GM23338 (cell line): Measurements from ENCODE around the gene PPM1J. TPM values are rescaled to one million over a fixed set of nuclear protein-coding genes. Genes with fewer than 3 reads are reported as not detected.

Source experiments
- ATAC-seq: fragments of 200-7000 bp; cut with Tn5 transposase; 3 replicates; pipeline ENCODE4 v1.9.1; 2020
- DNase-seq: peaks from one replicate; pipeline ENCODE4 v3.0.0-alpha.2; 2015; ENCODE audit warnings: low spot score
- H2AFZ ChIP-seq: fragments of 200-600 bp; sonication (generic); 2 replicates; pipeline ENCODE4 v1.8.0; 2016; ENCODE audit warnings: antibody characterized with exemption, mild to moderate bottlenecking, moderate library complexity
- H3F3A ChIP-seq: fragments of 200-600 bp; sonication (generic); replicated peaks from 2 replicates; pipeline ENCODE4 v1.8.0; 2017; ENCODE audit warnings: antibody characterized with exemption, mixed run types, low read depth
- H3K27ac ChIP-seq: fragments of 200-600 bp; sonication (generic); 2 replicates; pipeline ENCODE4 v1.6.1; 2016; ENCODE audit warnings: low read depth
- H3K27me3 ChIP-seq: fragments of 200-600 bp; sonication (generic); 2 replicates; pipeline ENCODE4 v1.8.0; 2016; ENCODE audit warnings: mild to moderate bottlenecking, mixed run types, moderate library complexity; ENCODE audit not compliant: insufficient read depth
- H3K36me3 ChIP-seq: fragments of 200-600 bp; sonication (generic); 2 replicates; pipeline ENCODE4 v1.8.0; 2016; ENCODE audit warnings: mild to moderate bottlenecking; ENCODE audit not compliant: insufficient read depth
- H3K4me1 ChIP-seq: fragments of 200-600 bp; sonication (generic); 2 replicates; pipeline ENCODE4 v1.8.0; 2016; ENCODE audit warnings: mild to moderate bottlenecking, moderate library complexity; ENCODE audit not compliant: insufficient read depth
- H3K4me2 ChIP-seq: fragments of 200-600 bp; sonication (generic); 2 replicates; pipeline ENCODE4 v1.7.1; 2017; ENCODE audit warnings: mixed run types
- H3K4me3 ChIP-seq: fragments of 200-600 bp; sonication (generic); 2 replicates; pipeline ENCODE4 v1.6.1; 2016; ENCODE audit warnings: mixed run types
- H3K79me2 ChIP-seq: fragments of 200-600 bp; sonication (generic); replicated peaks from 2 replicates; pipeline ENCODE4 v1.8.0; 2017; ENCODE audit warnings: mild to moderate bottlenecking; ENCODE audit not compliant: insufficient read depth
- H3K9me2 ChIP-seq: fragments of 200-600 bp; sonication (generic); 2 replicates; pipeline ENCODE4 v1.8.0; 2017; ENCODE audit not compliant: insufficient read depth
- H4K20me1 ChIP-seq: fragments of 200-600 bp; sonication (generic); replicated peaks from 2 replicates; pipeline ENCODE4 v1.8.0; 2017; ENCODE audit warnings: mild to moderate bottlenecking; ENCODE audit not compliant: insufficient read depth
- H3K27ac Mint-ChIP-seq: 2 replicates; pipeline ENCODE4 v1.8.0; 2020; ENCODE audit warnings: inconsistent platforms, mild to moderate bottlenecking, moderate library complexity, mixed read lengths
- H3K27me3 Mint-ChIP-seq: 3 replicates; pipeline ENCODE4 v1.8.0; 2022; ENCODE audit warnings: low read depth, mild to moderate bottlenecking, moderate library complexity, mixed read lengths, inconsistent platforms; ENCODE audit not compliant: insufficient read depth, poor library complexity
- H3K36me3 Mint-ChIP-seq: 3 replicates; pipeline ENCODE4 v1.8.0; 2021; ENCODE audit warnings: low read depth, mild to moderate bottlenecking, inconsistent platforms, moderate library complexity, mixed read lengths
- H3K4me1 Mint-ChIP-seq: 3 replicates; pipeline ENCODE4 v1.8.0; 2020; ENCODE audit warnings: mild to moderate bottlenecking, inconsistent platforms, mixed read lengths
- H3K4me3 Mint-ChIP-seq: 3 replicates; pipeline ENCODE4 v1.8.0; 2021; ENCODE audit warnings: moderate library complexity, mild to moderate bottlenecking, inconsistent platforms, mixed read lengths
- H3K9me3 Mint-ChIP-seq: 3 replicates; pipeline ENCODE4 v1.8.0; 2020; ENCODE audit warnings: moderate library complexity, mild to moderate bottlenecking, inconsistent platforms, mixed read lengths
- CREB1 ChIP-seq: fragments of 250-450 bp; sonication (Bioruptor Pico); IDR thresholded peaks from 2 replicates; pipeline ENCODE4 v1.5.0; 2020; ENCODE audit warnings: low read depth, mild to moderate bottlenecking, moderate library complexity
- CTCF ChIP-seq, 2 experiments: fragments of 200-600 bp in 1 of 2; sonication (generic) in 1 of 2; conservative IDR thresholded peaks; 2 replicates each; pipeline versions ENCODE4 v1.5.1 to v1.6.1; 2016 to 2017; ENCODE audit warnings: antibody characterized with exemption in 2 of 2, low read depth in 2 of 2, mild to moderate bottlenecking in 2 of 2, moderate library complexity in 1 of 2
- ETS1 ChIP-seq: IDR thresholded peaks from 2 replicates; pipeline ENCODE4 v1.6.1; 2016; ENCODE audit warnings: antibody characterized with exemption
- EZH2phosphoT487 ChIP-seq: fragments of 200-600 bp; sonication (generic); IDR thresholded peaks from one replicate; pipeline ENCODE4 v1.8.1; 2018; ENCODE audit warnings: antibody characterized with exemption; ENCODE audit not compliant: unreplicated experiment
- JUNB ChIP-seq: IDR thresholded peaks from one replicate; pipeline ENCODE4 v1.6.1; 2016; ENCODE audit warnings: antibody characterized with exemption; ENCODE audit not compliant: unreplicated experiment
- NANOG ChIP-seq: IDR thresholded peaks from 2 replicates; pipeline ENCODE4 v1.6.1; 2016; ENCODE audit warnings: antibody characterized with exemption, borderline replicate concordance
- POLR2AphosphoS5 ChIP-seq: IDR thresholded peaks from 2 replicates; pipeline ENCODE4 v1.6.1; 2016; ENCODE audit warnings: antibody characterized with exemption, low read depth
- STAT1 ChIP-seq: IDR thresholded peaks from one replicate; pipeline ENCODE4 v1.6.1; 2016; ENCODE audit warnings: antibody characterized with exemption; ENCODE audit not compliant: unreplicated experiment
- ZNF114 ChIP-seq: fragments of 250-450 bp; sonication (Bioruptor Pico); IDR thresholded peaks from 2 replicates; pipeline ENCODE4 v1.5.0; 2020; ENCODE audit warnings: mild to moderate bottlenecking, moderate library complexity
- ZNF331 ChIP-seq: fragments of 250-450 bp; sonication (Bioruptor Pico); IDR thresholded peaks from 2 replicates; pipeline ENCODE4 v1.5.0; 2020; ENCODE audit warnings: low read depth, mild to moderate bottlenecking, moderate library complexity
- polyA plus RNA-seq: library from polyadenylated mRNA; unstranded; fragments of >200 nt; fragmentation: Nextera tagmentation; extraction: Ambion mirVana; gene quantifications from 2 replicates; pipeline ENCODE4 v1.2.1, GENCODE V29; 2016
- total RNA-seq: library from RNA; depleted of rRNA; stranded (reverse); fragments of >200 nt; shearing (Covaris generic); gene quantifications from 2 replicates; pipeline ENCODE4 v1.2.3, GENCODE V29; 2014
- TF ChIP-seq, protein P1 (sequence below): fragments of 250-450 bp; sonication (Bioruptor Pico); IDR thresholded peaks from 2 replicates; pipeline ENCODE4 v1.5.0; 2020; ENCODE audit warnings: mild to moderate bottlenecking, moderate library complexity
- TF ChIP-seq, protein P2 (sequence below): IDR thresholded peaks from one replicate; pipeline ENCODE4 v1.6.1; 2018; ENCODE audit warnings: antibody characterized with exemption; ENCODE audit not compliant: unreplicated experiment

Gene PPM1J
- total and polyA plus RNA-seq, 2 experiments from 2014 or later: 19.0 to 22.4 TPM

DNA sequence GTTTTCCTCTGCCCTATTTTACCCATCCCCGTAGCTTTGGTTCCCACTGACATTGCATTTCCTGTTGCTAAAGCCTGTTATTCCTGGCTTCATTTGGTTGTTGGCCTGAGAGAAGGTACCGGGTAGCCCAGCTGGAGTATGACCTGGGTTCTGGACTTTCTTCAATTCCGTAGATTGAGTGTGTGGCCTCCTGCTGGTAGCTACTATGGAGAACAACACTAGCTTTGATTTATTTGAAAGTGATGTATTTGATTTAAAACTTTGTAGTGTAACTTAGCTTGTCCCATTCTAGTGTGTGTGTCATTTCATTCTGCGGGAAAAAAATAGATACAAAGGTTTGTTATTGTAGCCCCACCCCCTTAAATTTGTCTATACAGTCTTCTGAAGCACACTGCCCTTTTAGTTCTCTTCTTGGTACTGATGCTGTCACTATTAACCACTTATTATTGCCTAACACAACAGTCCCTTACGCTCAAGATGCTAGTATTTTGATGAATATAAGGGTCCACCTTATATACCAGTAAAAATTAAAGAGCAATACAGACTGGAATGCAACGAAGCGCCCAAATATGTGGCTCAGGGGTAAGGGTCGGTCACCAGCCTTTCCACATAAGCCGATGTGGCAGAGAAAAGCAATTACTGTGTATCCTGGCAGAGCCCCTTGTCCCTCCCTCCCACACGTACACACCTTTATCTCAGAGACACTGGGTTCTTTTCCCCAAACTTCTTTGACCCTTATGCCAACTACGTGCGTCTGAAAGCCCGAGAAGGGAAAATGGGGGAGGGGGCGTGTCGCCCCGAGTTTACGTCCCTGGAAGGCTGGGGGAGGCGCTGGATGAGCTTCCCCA lies 41.3 kb downstream of the PPM1J start:
- TF ChIP-seq, protein P1, sequence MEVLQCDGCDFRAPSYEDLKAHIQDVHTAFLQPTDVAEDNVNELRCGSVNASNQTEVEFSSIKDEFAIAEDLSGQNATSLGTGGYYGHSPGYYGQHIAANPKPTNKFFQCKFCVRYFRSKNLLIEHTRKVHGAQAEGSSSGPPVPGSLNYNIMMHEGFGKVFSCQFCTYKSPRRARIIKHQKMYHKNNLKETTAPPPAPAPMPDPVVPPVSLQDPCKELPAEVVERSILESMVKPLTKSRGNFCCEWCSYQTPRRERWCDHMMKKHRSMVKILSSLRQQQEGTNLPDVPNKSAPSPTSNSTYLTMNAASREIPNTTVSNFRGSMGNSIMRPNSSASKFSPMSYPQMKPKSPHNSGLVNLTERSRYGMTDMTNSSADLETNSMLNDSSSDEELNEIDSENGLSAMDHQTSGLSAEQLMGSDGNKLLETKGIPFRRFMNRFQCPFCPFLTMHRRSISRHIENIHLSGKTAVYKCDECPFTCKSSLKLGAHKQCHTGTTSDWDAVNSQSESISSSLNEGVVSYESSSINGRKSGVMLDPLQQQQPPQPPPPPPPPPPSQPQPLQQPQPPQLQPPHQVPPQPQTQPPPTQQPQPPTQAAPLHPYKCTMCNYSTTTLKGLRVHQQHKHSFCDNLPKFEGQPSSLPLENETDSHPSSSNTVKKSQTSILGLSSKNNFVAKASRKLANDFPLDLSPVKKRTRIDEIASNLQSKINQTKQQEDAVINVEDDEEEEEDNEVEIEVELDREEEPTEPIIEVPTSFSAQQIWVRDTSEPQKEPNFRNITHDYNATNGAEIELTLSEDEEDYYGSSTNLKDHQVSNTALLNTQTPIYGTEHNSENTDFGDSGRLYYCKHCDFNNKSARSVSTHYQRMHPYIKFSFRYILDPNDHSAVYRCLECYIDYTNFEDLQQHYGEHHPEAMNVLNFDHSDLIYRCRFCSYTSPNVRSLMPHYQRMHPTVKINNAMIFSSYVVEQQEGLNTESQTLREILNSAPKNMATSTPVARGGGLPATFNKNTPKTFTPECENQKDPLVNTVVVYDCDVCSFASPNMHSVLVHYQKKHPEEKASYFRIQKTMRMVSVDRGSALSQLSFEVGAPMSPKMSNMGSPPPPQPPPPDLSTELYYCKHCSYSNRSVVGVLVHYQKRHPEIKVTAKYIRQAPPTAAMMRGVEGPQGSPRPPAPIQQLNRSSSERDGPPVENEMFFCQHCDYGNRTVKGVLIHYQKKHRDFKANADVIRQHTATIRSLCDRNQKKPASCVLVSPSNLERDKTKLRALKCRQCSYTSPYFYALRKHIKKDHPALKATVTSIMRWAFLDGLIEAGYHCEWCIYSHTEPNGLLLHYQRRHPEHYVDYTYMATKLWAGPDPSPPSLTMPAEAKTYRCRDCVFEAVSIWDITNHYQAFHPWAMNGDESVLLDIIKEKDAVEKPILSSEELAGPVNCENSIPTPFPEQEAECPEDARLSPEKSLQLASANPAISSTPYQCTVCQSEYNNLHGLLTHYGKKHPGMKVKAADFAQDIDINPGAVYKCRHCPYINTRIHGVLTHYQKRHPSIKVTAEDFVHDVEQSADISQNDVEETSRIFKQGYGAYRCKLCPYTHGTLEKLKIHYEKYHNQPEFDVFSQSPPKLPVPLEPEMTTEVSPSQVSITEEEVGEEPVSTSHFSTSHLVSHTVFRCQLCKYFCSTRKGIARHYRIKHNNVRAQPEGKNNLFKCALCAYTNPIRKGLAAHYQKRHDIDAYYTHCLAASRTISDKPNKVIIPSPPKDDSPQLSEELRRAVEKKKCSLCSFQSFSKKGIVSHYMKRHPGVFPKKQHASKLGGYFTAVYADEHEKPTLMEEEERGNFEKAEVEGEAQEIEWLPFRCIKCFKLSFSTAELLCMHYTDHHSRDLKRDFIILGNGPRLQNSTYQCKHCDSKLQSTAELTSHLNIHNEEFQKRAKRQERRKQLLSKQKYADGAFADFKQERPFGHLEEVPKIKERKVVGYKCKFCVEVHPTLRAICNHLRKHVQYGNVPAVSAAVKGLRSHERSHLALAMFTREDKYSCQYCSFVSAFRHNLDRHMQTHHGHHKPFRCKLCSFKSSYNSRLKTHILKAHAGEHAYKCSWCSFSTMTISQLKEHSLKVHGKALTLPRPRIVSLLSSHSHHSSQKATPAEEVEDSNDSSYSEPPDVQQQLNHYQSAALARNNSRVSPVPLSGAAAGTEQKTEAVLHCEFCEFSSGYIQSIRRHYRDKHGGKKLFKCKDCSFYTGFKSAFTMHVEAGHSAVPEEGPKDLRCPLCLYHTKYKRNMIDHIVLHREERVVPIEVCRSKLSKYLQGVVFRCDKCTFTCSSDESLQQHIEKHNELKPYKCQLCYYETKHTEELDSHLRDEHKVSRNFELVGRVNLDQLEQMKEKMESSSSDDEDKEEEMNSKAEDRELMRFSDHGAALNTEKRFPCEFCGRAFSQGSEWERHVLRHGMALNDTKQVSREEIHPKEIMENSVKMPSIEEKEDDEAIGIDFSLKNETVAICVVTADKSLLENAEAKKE: no peak
- TF ChIP-seq CREB1 (CRISPR knock-in tag): peak; percentile 61
- no peak for TF ChIP-seq NANOG
- TF ChIP-seq STAT1: no peak
- TF ChIP-seq EZH2phosphoT487: no peak
- TF ChIP-seq CTCF (conservative IDR thresholded peaks at IDR 0.05; ENCODE audit: low read depth in 2 of 2): peak in 1 of 2 experiments; percentile 51; a peak in 2 of 4 replicates
- TF ChIP-seq ZNF114 (CRISPR knock-in tag): no peak
- no peak for TF ChIP-seq ZNF331 (CRISPR knock-in tag)
- TF ChIP-seq, protein P2, sequence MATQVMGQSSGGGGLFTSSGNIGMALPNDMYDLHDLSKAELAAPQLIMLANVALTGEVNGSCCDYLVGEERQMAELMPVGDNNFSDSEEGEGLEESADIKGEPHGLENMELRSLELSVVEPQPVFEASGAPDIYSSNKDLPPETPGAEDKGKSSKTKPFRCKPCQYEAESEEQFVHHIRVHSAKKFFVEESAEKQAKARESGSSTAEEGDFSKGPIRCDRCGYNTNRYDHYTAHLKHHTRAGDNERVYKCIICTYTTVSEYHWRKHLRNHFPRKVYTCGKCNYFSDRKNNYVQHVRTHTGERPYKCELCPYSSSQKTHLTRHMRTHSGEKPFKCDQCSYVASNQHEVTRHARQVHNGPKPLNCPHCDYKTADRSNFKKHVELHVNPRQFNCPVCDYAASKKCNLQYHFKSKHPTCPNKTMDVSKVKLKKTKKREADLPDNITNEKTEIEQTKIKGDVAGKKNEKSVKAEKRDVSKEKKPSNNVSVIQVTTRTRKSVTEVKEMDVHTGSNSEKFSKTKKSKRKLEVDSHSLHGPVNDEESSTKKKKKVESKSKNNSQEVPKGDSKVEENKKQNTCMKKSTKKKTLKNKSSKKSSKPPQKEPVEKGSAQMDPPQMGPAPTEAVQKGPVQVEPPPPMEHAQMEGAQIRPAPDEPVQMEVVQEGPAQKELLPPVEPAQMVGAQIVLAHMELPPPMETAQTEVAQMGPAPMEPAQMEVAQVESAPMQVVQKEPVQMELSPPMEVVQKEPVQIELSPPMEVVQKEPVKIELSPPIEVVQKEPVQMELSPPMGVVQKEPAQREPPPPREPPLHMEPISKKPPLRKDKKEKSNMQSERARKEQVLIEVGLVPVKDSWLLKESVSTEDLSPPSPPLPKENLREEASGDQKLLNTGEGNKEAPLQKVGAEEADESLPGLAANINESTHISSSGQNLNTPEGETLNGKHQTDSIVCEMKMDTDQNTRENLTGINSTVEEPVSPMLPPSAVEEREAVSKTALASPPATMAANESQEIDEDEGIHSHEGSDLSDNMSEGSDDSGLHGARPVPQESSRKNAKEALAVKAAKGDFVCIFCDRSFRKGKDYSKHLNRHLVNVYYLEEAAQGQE: no peak
- TF ChIP-seq JUNB: no peak
- TF ChIP-seq POLR2AphosphoS5: no peak
- no peak; the same call in 1 of the 2 replicates for TF ChIP-seq ETS1
- Mint-ChIP-seq H3K36me3 (peaks cover 34% of the 10 kb centered on the region; the same call in 2 of the 3 replicates), H3K4me1 (peaks cover 64% of the 10 kb centered on the region)

More for the DNA sequence above, 41.3 kb downstream of the PPM1J start:
- Histone ChIP-seq H2AFZ (no peak overlapping the region), H3K4me3 (peak overlapping the region; percentile 71), H3K4me2 (peak overlapping the region; percentile 83), H3K4me1 (peaks cover 49% of the 10 kb centered on the region), H3K27me3 (peaks cover 12% of the 10 kb centered on the region), H3F3A (0 out of 2 replicates have a peak, but pooled peaks cover 4% of the 10 kb centered on the region), H3K27ac (peak overlapping the region; percentile 90), H3K9me2 (no peaks in the 10 kb centered on the region), H3K79me2 (peaks cover 29% of the 10 kb centered on the region), H4K20me1 (peaks cover 6% of the 10 kb centered on the region; the same call in 1 of the 2 replicates), H3K36me3 (no peaks in the 10 kb centered on the region; the same call in 1 of the 2 replicates)
- 0 out of 2 replicates have a peak overlapping the region, but pooled peaks have one; percentile 17 for H3K27ac Mint-ChIP-seq
- peak overlapping the region; percentile 90 for H3K4me3 Mint-ChIP-seq
- peaks cover 18% of the 10 kb centered on the region for H3K27me3 Mint-ChIP-seq
- ATAC-seq (peak; percentile 3; the same call in 2 of the 3 replicates), DNase-seq (peak; percentile 56)
- no peaks in the 10 kb centered on the region; the same call in 2 of the 3 replicates for H3K9me3 Mint-ChIP-seq
